PC-9 (cell line): ENCODE data around the gene CEP83.
"Not testable (repeated sequence)": the region's sequence is repeated elsewhere in the genome, so short reads cannot be mapped to it uniquely, and the experiment has no call there.

Source experiments
- EZH2 ChIP-seq: fragments of 200-600 bp; sonication (generic); IDR thresholded peaks from 2 replicates; pipeline ENCODE4 v1.8.0; 2017; ENCODE audit warnings: antibody characterized with exemption, low read depth
- TF ChIP-seq, protein P1 (sequence below): fragments of 200-600 bp; sonication (generic); conservative IDR thresholded peaks from 2 replicates; pipeline ENCODE4 v1.6.1; 2017; ENCODE audit warnings: mixed run types, antibody characterized with exemption, mild to moderate bottlenecking, moderate library complexity

DNA sequence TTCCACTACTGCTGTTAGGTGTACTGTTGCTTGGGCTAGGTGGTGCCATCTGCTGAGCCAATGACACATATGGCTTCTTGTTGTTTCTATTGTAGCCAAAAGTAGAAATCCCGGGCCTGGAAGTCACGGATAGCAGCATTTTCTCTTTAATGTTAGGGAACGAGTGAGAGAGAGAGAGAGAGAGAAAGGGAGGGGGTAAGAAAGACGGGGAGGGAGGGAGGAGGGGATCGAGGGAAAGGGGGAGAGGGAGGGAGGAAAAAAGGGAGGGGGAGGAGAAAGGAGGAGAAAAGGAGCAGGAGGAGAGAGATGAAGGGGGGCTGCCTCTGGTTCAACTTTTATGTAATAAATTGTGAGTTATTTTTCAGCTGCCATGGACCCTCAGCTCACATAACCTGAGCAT lies 34.8 kb downstream of the CEP83 start:
- TF ChIP-seq, protein P1, sequence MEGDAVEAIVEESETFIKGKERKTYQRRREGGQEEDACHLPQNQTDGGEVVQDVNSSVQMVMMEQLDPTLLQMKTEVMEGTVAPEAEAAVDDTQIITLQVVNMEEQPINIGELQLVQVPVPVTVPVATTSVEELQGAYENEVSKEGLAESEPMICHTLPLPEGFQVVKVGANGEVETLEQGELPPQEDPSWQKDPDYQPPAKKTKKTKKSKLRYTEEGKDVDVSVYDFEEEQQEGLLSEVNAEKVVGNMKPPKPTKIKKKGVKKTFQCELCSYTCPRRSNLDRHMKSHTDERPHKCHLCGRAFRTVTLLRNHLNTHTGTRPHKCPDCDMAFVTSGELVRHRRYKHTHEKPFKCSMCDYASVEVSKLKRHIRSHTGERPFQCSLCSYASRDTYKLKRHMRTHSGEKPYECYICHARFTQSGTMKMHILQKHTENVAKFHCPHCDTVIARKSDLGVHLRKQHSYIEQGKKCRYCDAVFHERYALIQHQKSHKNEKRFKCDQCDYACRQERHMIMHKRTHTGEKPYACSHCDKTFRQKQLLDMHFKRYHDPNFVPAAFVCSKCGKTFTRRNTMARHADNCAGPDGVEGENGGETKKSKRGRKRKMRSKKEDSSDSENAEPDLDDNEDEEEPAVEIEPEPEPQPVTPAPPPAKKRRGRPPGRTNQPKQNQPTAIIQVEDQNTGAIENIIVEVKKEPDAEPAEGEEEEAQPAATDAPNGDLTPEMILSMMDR: not testable (repeated sequence)
- TF ChIP-seq EZH2: not testable (repeated sequence)
